ENCODE results near the gene SPP1.

- no peak for TF ChIP-seq YY1 (IDR thresholded peaks at IDR 0.05; ENCODE audit: insufficient read depth, insufficient read length)
- TF ChIP-seq ZNF274 (IDR thresholded peaks at IDR 0.05; ENCODE audit: low read depth, low read length): no peak
- TF ChIP-seq SUZ12 (IDR thresholded peaks at IDR 0.05; ENCODE audit: extremely low read depth, insufficient read depth, insufficient read length): no peak
Measured at GRCh38 chr4:87944967-87945366, 30.5 kb upstream of the SPP1 start.
